ENCODE results near the gene ENPP6.
"Not testable (repeated sequence)": the region's sequence is repeated elsewhere in the genome, so short reads cannot be mapped to it uniquely, and the experiment has no call there.

Gene ENPP6

GRCh38 chr4:184101711-184102110 is 116.0 kb downstream of the ENPP6 start:
- DNase-seq = no peak

- no peak for DNase-seq
These were observed 117.3 kb downstream of the ENPP6 start for GRCh38 chr4:184100297-184100885.

GRCh38 chr4:184099535-184099966 is 118.1 kb downstream of the ENPP6 start:
- no peak for DNase-seq

- no peak for DNase-seq
These were observed 118.7 kb downstream of the ENPP6 start for GRCh38 chr4:184099000-184099399.

GRCh38 chr4:184097815-184098214 is 119.9 kb downstream of the ENPP6 start:
- no peak for DNase-seq

DNA sequence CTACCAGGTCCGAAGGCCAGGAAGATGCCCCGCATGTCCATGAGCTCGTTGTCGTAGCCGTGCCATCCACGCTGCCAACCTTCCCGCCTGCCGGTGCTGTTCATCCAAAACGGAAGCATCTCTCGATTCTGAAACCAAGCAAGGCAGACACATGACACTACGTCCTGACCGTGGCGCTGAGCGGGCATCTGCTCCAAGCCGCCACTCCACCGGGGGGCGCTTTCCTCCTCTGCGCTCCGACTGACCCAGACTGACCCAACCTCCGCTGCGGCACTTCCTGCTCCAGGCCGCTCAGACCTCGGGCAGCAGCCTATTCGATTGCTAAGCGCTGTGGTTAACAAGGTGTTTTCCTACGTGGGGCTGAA is 120.5 kb downstream of the ENPP6 start:
- DNase-seq = no peak

DNA sequence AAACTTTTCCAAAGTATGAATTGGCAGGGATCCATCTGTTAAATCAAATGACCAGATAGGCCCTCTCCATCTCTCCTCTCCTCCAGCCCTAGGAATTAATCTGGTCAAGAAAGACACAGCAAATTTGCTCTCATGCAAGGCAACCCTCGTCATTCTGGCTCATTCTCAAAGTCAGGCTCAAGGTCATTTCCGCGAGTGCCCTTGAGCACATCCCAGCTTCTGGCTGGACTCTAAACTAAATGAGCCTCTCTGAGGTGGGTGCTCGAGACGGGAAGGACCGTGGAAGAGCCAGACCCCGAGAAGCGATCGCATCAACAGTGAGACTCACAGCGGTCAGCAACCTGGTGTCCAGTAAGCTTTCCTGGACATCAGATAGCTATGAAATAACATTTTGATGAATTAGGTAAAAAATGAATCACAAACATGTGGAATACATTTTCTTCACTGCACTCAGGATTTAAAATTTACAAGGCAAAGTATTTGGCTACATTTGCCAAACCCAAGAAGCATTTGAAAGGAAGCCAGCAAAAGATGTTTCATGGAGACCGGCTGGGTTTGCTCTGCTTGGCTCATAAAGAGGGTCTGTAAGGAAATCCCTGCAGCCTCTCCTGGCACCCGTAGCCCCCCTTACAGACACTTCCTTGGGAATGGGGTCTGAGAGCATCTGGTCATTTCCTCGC is 121.0 kb downstream of the ENPP6 start:
- DNase-seq = no peak

DNA sequence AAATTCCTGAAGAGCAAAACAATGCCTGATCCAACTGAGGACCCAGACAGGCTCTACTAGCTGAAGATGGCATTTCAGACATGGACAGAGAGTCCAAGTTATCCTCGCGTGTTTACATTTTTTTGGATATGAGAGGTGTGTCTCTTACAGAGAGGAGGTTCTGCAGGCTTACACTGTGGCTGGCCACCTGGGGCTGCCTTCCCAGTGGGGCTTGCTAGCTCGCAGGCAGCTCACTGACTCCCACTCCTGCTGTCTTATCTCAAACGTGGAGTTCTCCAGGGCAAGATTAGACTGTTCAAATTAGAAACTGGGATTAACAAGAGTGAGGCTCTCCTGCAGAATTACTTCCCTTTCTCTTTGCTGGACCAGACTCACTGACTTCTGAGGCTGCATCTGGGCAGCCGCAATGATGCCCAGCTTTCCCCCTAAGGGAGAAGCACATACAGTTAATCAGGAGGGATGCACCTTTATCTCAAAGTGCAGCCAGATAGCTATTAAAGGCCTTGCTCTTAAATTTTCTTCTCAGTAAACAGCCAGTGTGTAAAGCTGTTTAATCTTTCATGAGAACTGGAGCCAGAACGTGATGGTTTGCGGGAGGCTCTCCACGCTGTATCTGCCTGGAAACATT is 123.0 kb downstream of the ENPP6 start:
- no peak for DNase-seq

DNA sequence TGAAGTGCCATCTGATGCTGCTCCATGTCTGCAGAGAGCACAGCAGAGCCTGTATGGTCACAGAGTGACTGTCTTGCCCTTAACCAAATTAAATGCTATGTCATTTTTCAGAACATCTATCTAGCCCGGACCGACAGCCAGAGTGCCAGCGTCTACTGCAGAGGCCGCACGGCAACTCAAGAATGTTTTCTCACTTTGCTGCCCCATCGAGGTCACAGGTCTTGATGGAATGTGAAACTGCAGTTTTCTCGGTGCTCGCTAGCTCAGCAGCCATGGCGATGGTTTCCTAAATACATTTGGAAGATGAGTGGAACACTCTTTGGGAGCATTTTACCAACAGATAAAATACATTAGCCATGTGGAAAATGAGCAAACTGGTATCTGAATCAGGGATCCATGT is 125.7 kb downstream of the ENPP6 start:
- DNase-seq = no peak

GRCh38 chr4:184090571-184090970 is 127.1 kb downstream of the ENPP6 start:
- no peak for DNase-seq

DNA sequence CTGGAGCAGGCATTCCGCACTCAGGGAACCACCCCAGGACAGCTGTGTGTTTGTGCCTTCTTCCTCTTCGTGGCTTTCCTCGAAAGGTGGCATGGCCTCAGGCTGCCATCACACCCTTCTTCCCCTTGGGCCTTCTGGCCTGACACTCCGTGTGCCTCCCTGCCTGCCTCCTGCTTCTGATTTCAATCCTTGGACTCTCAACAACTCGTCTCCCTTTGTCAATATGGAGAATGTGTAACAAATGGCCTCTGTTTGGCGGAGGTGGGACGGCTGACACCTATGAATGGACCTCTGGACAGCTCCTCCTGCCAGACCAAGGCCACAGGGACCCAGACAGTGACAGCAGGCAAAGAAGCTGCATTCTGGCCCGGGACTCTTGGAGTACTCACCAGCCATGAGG is 137.0 kb downstream of the ENPP6 start:
- no peak for DNase-seq

GRCh38 chr4:184074677-184075388 is 142.8 kb downstream of the ENPP6 start:
- no peak for DNase-seq

DNA sequence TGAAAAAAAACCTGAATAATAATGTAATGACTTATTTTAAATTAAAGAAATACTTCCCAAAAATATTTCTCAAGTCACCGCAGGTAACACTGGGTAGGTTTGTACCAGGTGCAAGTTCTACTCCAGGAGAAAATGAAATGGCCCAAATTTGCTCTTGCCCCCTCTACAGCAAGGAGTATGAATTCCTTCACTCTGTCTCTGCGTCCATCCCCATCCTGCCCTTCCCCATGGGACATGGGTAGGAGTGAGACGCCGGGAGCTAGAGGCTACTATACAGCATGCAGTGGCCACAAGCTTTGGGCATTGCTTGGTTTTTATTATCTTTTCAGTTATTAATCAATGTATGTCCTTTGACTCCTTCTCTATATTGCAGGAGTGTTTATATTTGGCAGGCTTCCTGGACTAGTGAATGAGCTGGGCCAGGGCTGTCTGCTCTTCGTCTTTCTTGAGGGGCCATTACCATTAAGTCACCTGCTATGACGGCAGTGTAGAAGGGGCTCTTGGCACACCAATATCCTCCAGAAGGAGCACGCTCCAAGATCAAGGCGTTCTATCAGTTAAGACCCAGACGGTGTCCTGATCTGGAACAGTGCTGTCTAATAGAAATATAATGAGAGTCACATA is 149.6 kb downstream of the ENPP6 start:
- DNase-seq = no peak

DNA sequence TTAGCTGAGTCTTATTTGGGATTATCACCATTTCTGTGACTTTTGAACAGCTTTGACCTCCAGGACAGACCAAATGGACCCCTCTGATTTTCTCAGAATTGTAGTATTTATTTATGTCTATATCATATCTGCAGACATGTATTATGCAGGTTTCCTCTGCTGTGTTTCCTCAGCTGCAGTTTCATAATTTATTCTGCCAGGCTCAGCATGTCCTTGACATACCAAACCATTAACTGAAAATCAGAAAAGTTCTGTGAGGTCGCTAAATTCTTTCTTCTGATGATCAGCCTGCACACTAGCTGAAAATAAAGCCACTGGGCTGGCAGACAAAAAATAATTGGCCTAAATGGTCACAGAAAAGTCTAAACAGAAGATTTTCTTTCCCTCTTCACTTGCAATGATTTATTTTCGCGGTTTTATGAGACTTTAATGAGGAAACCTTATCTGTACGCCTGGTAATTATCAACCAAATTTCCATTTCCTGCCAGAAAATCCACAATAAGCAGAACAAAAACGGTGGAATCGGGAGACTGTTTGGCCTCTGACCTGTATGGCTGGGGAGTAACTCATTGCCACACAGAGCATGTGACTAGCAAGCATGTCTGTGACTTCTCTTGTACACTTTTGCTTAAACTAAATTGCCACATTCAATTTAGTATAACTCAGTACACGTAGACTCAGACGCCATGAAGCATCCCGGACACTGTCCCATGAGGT is 150.9 kb downstream of the ENPP6 start:
- no peak for DNase-seq

DNA sequence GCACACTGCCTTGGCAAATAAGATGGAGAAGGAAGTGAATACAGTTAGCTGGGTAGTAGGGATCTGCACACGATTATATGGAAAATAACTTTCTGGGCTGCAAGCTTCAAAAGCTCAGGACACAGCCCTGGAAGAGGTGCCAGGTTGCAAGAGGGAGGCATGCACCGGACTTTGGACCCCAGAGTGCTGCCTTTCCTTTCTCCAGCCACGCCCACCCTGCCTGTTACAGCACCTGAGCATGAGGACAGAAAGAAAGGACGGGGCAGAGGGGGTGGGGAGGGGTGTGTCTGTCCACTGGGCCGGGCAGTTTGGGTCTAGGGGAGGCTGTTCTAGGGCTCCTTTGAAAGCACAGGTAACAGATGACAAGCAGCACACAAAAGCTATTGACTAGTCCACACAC is 152.8 kb downstream of the ENPP6 start:
- no peak for DNase-seq

GRCh38 chr4:184062769-184063168 is 154.9 kb downstream of the ENPP6 start:
- no peak for DNase-seq

DNA sequence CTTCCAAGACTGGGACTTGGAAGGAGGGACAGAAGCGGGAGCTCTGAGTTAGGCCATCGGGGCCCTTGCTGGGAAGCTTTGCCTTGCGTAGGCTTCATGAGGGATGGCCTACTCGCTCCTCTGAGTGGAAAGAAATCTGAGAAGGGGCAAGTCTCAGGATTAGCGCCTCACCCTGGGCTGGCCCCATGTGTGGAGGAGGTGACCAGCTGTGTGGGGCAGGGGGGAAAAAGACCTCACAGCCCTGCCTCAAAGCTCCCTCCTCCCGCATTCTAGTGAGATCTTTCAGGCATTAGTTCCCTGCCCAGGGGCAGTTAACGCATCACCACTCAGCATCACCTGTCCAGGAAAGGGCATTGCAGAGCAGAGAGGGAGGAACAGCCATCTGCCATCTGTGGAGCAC is 156.1 kb downstream of the ENPP6 start:
- no peak for DNase-seq

DNA sequence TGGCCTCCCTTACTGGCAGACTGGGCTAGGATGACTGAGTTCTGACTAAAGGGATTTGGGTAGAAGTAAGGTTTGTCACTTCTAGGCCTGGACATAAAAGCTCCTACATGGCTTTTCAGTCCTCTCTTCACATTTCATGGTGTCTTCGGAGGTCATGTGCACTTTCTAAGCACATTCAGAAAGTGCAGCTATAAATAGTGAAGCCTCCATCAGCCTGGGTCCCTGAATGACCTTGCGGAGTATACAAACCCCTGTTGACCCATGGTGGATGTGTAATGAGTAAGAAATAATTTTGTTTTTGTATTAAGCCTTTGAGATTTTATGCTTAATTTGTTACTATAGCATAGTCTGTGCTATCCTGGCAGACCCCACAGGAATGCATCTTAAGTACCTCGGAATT is 158.6 kb downstream of the ENPP6 start:
- no peak for DNase-seq

DNA sequence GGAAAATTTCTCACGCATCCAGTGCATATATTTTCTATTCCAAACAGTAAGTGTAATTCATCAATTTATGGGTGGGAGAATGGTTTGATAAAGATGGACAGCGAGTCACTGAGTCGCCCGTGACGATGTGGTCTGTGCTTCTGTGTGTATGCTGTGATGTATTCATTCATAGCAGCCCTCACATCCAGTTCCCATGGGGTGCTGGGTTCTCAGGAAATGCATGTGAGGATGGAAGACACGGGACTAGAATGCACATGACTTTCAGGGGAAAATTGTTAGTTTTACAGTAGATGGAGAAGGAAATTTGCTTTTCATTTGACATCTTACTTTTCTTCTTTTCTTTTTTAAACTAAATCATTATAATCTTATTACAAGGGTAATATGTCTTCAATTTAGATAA is 159.6 kb downstream of the ENPP6 start:
- no peak for DNase-seq

GRCh38 chr4:184056877-184057276 is 160.8 kb downstream of the ENPP6 start:
- no peak for DNase-seq

GRCh38 chr4:184053434-184053833 is 164.2 kb downstream of the ENPP6 start:
- DNase-seq = no peak

DNA sequence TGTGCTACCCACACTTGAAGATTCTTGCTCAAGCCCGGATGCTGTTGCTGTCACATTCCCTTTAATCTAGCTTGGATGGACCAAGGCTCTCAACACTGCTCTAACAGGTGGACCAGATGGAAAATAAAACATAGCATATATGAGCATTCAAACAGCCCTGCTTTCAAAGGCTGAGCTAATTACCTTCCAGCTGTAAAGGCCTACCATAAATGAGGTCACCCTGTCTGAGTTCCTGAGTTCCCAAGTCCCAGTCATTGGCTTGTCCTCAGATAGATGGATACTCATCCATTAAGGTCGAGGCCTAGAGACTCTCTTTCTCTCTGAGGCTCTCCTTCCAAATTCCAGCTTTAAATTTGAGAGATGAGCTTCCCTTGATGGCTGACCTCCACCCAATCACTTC is 165.1 kb downstream of the ENPP6 start:
- DNase-seq = no peak

- DNase-seq = not testable (repeated sequence)
These were observed 166.4 kb downstream of the ENPP6 start for GRCh38 chr4:184051262-184051661.
